ENCODE measurements around the gene NCOA7. TPM values are rescaled to one million over a fixed set of nuclear protein-coding genes. Genes with fewer than 3 reads are reported as not detected.
A peak's percentile ranks its signal among the peaks of the same experiment; 100 is the strongest.

NCOA7 gene
- total RNA-seq, 3 donors from 2014 or later (not counting 1 experiment from before 2014, with no cell fraction given): 37.3 to 66.6 (median 56.8) TPM

GRCh38 chr6:125794342-125795137 lies 3.8 kb downstream of the NCOA7 start:
- H3K9me3 ChIP-seq (ENCODE audit: control insufficient read depth, insufficient read depth, low read length): no peaks in the 10 kb centered on the region
- H3K4me3 Mint-ChIP-seq: no peak overlapping the region
- peaks cover 12% of the 10 kb centered on the region for H3K36me3 ChIP-seq (ENCODE audit: control insufficient read depth, insufficient read depth, low read length)
- no peak overlapping the region for H3K27ac ChIP-seq (ENCODE audit: low read length)
- no peaks in the 10 kb centered on the region for H3K27me3 ChIP-seq (ENCODE audit: control insufficient read depth, insufficient read depth, low read length)
- no peak overlapping the region for H3K4me3 ChIP-seq (ENCODE audit: low read length)
- TF ChIP-seq, protein P1, sequence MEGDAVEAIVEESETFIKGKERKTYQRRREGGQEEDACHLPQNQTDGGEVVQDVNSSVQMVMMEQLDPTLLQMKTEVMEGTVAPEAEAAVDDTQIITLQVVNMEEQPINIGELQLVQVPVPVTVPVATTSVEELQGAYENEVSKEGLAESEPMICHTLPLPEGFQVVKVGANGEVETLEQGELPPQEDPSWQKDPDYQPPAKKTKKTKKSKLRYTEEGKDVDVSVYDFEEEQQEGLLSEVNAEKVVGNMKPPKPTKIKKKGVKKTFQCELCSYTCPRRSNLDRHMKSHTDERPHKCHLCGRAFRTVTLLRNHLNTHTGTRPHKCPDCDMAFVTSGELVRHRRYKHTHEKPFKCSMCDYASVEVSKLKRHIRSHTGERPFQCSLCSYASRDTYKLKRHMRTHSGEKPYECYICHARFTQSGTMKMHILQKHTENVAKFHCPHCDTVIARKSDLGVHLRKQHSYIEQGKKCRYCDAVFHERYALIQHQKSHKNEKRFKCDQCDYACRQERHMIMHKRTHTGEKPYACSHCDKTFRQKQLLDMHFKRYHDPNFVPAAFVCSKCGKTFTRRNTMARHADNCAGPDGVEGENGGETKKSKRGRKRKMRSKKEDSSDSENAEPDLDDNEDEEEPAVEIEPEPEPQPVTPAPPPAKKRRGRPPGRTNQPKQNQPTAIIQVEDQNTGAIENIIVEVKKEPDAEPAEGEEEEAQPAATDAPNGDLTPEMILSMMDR (IDR thresholded peaks at IDR 0.05): no peak
- intact Hi-C loops (cut with micrococcal nuclease): no loop called here
- H3K4me1 Mint-ChIP-seq: peaks cover 52 to 57% of the 10 kb centered on the region in 2 donors
- no peaks in the 10 kb centered on the region for H3K27me3 Mint-ChIP-seq (ENCODE audit: low read depth in 2 of 2)
- peaks cover 7% of the 10 kb centered on the region for H3K4me1 ChIP-seq (ENCODE audit: control insufficient read depth, insufficient read depth, low read length)
- WGBS (ENCODE audit: insufficient coverage): 97% methylated on average over 3 of the region's 5 CpGs
- ATAC-seq: no peak
- H3K27ac Mint-ChIP-seq: peak overlapping the region in 1 of 2 donors; percentile 65
- H3K9me3 Mint-ChIP-seq: no peaks in the 10 kb centered on the region
- DNase-seq: no peak
- H3K36me3 Mint-ChIP-seq: no peaks in the 10 kb centered on the region

DNA sequence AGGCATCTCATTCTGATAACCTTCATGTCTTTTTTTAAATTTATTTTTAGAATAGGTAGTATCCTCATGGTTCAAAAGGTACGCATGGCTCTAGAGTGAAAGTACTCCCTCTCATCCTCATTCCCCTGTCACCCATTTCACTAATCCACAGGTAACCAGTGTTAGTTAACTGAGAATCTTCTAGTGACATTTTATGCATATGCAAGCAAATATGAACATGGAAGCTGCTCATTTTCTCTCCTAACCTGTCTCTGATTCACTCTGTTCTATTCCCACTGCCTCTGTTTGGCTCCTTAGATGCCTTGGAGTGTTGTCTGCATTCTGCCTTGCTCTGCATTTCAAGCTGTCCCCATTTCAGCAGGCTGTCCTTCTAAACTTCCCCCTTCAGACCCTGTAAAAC lies 4.5 kb downstream of the NCOA7 start:
- intact Hi-C loops (cut with micrococcal nuclease): no loop called here
- H3K4me1 Mint-ChIP-seq: peaks cover 46 to 50% of the 10 kb centered on the region in 2 donors

GRCh38 chr6:125797120-125797885 lies 6.5 kb downstream of the NCOA7 start:
- Mint-ChIP-seq H3K27me3 (ENCODE audit: low read depth in 2 of 2) (no peaks in the 10 kb centered on the region), H3K9me3 (no peaks in the 10 kb centered on the region), H3K4me1 (peaks cover 42 to 45% of the 10 kb centered on the region in 2 donors), H3K4me3 (no peak overlapping the region), H3K27ac (no peak overlapping the region), H3K36me3 (no peaks in the 10 kb centered on the region)
- TF ChIP-seq, protein P1 (IDR thresholded peaks at IDR 0.05): no peak
- Histone ChIP-seq H3K27ac (ENCODE audit: low read length) (no peak overlapping the region), H3K9me3 (ENCODE audit: control insufficient read depth, insufficient read depth, low read length) (no peaks in the 10 kb centered on the region), H3K4me3 (ENCODE audit: low read length) (no peak overlapping the region), H3K4me1 (ENCODE audit: control insufficient read depth, insufficient read depth, low read length) (no peaks in the 10 kb centered on the region), H3K36me3 (ENCODE audit: control insufficient read depth, insufficient read depth, low read length) (peaks cover 12% of the 10 kb centered on the region), H3K27me3 (ENCODE audit: control insufficient read depth, insufficient read depth, low read length) (no peaks in the 10 kb centered on the region)
- intact Hi-C loops (cut with micrococcal nuclease): no loop called here
- WGBS (ENCODE audit: insufficient coverage): 90% methylated on average over 3 of the region's 3 CpGs
- no peak for DNase-seq
- no peak for ATAC-seq

More for the DNA sequence above, 4.5 kb downstream of the NCOA7 start:
- TF ChIP-seq, protein P1 (IDR thresholded peaks at IDR 0.05): no peak
- Histone ChIP-seq H3K27ac (ENCODE audit: low read length) (no peak overlapping the region), H3K9me3 (ENCODE audit: control insufficient read depth, insufficient read depth, low read length) (no peaks in the 10 kb centered on the region), H3K27me3 (ENCODE audit: control insufficient read depth, insufficient read depth, low read length) (no peaks in the 10 kb centered on the region), H3K4me1 (ENCODE audit: control insufficient read depth, insufficient read depth, low read length) (no peaks in the 10 kb centered on the region), H3K4me3 (ENCODE audit: low read length) (no peak overlapping the region), H3K36me3 (ENCODE audit: control insufficient read depth, insufficient read depth, low read length) (peaks cover 12% of the 10 kb centered on the region)
- whole genome bisulfite sequencing (ENCODE audit: insufficient coverage): 83% methylated on average over 1 of the region's 1 CpG
- Mint-ChIP-seq H3K27ac (peak overlapping the region in 1 of 2 donors; percentile 63), H3K27me3 (ENCODE audit: low read depth in 2 of 2) (no peaks in the 10 kb centered on the region), H3K9me3 (no peaks in the 10 kb centered on the region), H3K4me3 (no peak overlapping the region), H3K36me3 (no peaks in the 10 kb centered on the region)
- no peak for DNase-seq
- ATAC-seq: no peak
